Activated CD4-positive, alpha-beta T cell treated with anti-CD3 and anti-CD28 coated beads for 36 hours (primary cell): ENCODE measurements around the gene MAP4K4. TPM values are rescaled to one million over a fixed set of nuclear protein-coding genes. Genes with fewer than 3 reads are reported as not detected.

Source experiments
- ATAC-seq: fragments of 200-7000 bp; cut with Tn5 transposase; one replicate; pipeline ENCODE4 v1.10.0; 2021; ENCODE audit warnings: mild to moderate bottlenecking, moderate library complexity
- CTCF ChIA-PET: fragments of 350-600 bp; sonication (Branson Sonifier 250); formaldehyde crosslinking; loops from one replicate; lab custom pipeline; 2021; ENCODE audit warnings: antibody characterized with exemption; lab: Charles Lee
- POLR2A ChIA-PET: fragments of 350-600 bp; sonication (Branson Sonifier 250); formaldehyde crosslinking; loops from one replicate; lab custom pipeline; 2021; ENCODE audit warnings: antibody characterized with exemption, inconsistent platforms; lab: Charles Lee
- DNase-seq: peaks from one replicate; pipeline ENCODE4 v3.0.0-alpha.2; 2020
- H3K27ac Mint-ChIP-seq: one replicate; pipeline ENCODE4 v1.8.0; 2021; ENCODE audit warnings: mixed read lengths
- H3K27me3 Mint-ChIP-seq: one replicate; pipeline ENCODE4 v1.8.0; 2021; ENCODE audit warnings: mixed read lengths
- H3K36me3 Mint-ChIP-seq: one replicate; pipeline ENCODE4 v1.8.0; 2021; ENCODE audit warnings: low read depth, mixed read lengths
- H3K4me1 Mint-ChIP-seq: one replicate; pipeline ENCODE4 v1.8.0; 2021; ENCODE audit warnings: mixed read lengths
- H3K4me3 Mint-ChIP-seq: one replicate; pipeline ENCODE4 v1.8.0; 2021; ENCODE audit warnings: mild to moderate bottlenecking, moderate library complexity, mixed read lengths
- H3K9me3 Mint-ChIP-seq: one replicate; pipeline ENCODE4 v1.8.0; 2021; ENCODE audit warnings: low read depth, mixed read lengths
- intact Hi-C, 2 experiments: fragments of 100-400 bp; cut with DNase I in 1 of 2; cut with micrococcal nuclease in 1 of 2; formaldehyde crosslinking; loops; one replicate each; pipeline versions ENCODE4 v1.14.2 to v1.15.1; 2022 to 2024; cut with DNase I, micrococcal nuclease
- total RNA-seq, 2 experiments: library from RNA; stranded (reverse); gene quantifications; one replicate each; pipeline ENCODE4 v1.2.3, GENCODE V29; 2021

The MAP4K4 gene
- total RNA-seq, 2 experiments from 2014 or later, result 62.3 to 70.2 TPM

DNA sequence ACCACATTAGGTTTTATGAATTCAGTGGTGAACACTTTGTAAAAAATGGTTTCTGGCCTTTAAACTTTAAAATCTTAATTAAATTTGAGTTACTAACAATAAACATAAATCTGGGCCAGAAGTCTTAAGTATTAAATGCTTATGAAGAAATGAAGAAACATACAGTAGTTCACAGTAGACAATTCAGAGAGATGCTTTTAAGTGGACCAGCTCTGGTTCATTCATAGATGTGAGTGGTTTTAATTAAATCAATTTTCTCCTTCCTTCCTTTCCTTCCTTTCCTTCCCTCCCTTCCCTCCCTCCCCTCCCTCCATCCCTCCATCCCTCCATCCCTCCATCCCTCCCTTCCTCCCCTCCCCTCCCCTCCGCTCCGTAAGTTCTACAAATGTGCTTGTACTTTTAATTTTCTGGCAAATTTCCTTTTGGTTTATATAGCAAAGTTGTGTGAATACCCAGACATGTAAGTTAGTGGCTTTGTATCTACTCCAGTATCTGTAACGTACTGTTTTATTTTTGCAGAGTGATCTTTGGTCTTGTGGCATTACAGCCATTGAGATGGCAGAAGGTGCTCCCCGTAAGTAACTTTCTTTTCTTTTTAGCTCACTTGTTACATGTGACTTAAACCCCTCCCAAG, 136.5 kb downstream of the MAP4K4 start:
- ATAC-seq (no peak), DNase-seq (no peak)
- Mint-ChIP-seq H3K36me3 (peaks cover 45% of the 10 kb centered on the region), H3K9me3 (no peaks in the 10 kb centered on the region), H3K4me3 (no peak overlapping the region), H3K4me1 (peaks cover 30% of the 10 kb centered on the region), H3K27me3 (no peaks in the 10 kb centered on the region), H3K27ac (peak overlapping the region; percentile 10)
- intact Hi-C loops, result loop anchor here (5.0 kb wide), 3 partner anchors 357 to 582 kb away; partner anchors contain the start of genes CNOT11 (in 1 of the 2) and RFX8 (in 1 of the 2)
- ChIA-PET CTCF (interaction anchor here (0.7 to 1.7 kb wide), 5 partner anchors 12 to 884 kb away, joined by 3 to 5 read pairs (median 3); no protein-coding TSS in a partner anchor), POLR2A (no interaction called here)

DNA sequence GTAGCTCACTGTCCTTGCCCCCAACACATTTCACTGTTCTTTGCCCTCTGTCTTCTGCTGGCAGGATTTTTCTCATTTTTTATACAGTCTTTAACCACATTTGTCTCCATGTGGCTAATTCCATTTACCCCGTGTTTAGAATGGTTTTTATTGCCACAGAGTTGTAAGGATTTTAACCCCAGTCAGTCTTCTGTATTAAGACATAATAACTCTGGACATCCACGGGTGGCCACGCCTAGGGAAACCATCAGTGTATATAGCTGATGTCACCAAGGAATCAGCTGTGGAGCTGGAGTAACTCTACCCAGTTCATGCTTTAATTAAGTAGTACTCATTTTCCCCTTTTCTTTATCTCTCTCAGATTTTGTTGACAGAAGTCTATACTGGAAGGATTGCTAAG, 139.8 kb downstream of the MAP4K4 start:
- Mint-ChIP-seq H3K4me3 (no peak overlapping the region), H3K9me3 (no peaks in the 10 kb centered on the region), H3K27me3 (no peaks in the 10 kb centered on the region), H3K27ac (no peak overlapping the region), H3K36me3 (peaks cover 37% of the 10 kb centered on the region), H3K4me1 (peaks cover 16% of the 10 kb centered on the region)
- DNase-seq (no peak), ATAC-seq (no peak)
- CTCF ChIA-PET, result interaction anchor here (0.7 to 1.3 kb wide), 4 partner anchors 9 to 94 kb away, joined by 3 read pairs; no protein-coding TSS in a partner anchor
- intact Hi-C loops, result no loop called here
- POLR2A ChIA-PET, result interaction anchor here (0.6 kb wide), 1 partner anchor 423 kb away, joined by 3 read pairs; no protein-coding TSS in a partner anchor

DNA sequence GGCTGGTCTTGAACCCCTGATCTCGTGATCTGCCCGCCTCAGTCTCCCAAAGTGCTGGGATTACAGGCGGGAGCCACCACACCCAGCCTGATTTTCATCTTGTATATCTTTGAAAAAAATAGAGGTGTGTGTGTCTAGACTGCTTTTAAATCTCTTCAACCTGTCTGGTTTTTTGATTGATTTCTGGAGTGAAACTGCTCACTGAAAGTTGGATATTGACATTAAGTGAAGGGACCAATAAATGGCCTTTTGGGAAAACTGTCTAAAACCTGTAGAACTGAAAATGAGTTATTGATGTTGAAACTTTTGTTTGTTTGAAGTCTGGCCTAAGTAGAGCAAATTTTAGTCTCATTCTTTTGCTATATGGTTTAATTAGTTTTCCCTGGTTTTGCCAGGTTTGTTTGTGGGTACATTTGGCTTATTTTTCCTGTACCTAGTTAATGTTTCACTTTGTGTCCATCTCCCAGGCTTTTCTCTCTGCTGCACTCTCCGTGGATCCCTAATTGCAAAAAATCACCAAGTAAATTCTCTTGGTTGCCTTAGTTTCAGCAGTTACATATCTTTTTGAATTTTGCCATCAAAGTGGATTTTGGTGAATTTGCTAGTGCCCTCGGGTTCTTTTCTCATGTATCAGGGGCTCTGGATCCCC, 144.3 kb downstream of the MAP4K4 start:
- Mint-ChIP-seq H3K4me3 (no peak overlapping the region), H3K9me3 (no peaks in the 10 kb centered on the region), H3K27me3 (no peaks in the 10 kb centered on the region), H3K27ac (peak overlapping the region; percentile 16), H3K4me1 (peaks cover 25% of the 10 kb centered on the region), H3K36me3 (peaks cover 49% of the 10 kb centered on the region)
- intact Hi-C loops, result no loop called here
- ChIA-PET POLR2A (no interaction called here), CTCF (interaction anchor here (1.1 to 1.8 kb wide), 2 partner anchors 11 to 423 kb away, joined by 4 read pairs; no protein-coding TSS in a partner anchor)
- no peak for DNase-seq
- no peak for ATAC-seq

DNA sequence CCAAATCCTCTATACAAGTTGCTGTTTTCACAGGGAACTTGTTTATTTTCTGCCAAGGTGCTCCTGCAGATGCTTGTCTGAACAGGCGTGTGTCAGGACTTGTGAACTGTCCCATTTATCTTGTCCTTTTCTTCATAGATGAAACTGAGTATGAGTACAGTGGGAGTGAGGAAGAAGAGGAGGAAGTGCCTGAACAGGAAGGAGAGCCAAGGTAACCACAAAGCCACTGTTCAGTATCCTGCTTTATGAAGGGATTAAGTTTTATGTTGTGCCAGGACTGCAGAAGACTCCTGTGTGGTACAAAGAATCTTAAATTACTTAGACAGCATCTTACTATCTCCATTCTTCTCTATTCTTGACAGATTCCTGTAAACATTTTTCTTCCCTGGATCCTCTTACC, 145.0 kb downstream of the MAP4K4 start:
- Mint-ChIP-seq H3K27ac (peak overlapping the region; percentile 16), H3K4me3 (no peak overlapping the region), H3K9me3 (no peaks in the 10 kb centered on the region), H3K36me3 (peaks cover 45% of the 10 kb centered on the region), H3K27me3 (no peaks in the 10 kb centered on the region), H3K4me1 (peaks cover 25% of the 10 kb centered on the region)
- POLR2A ChIA-PET, result no interaction called here
- intact Hi-C loops, result no loop called here
- CTCF ChIA-PET, result interaction anchor here (1.1 kb wide), 1 partner anchor 12 kb away, joined by 4 read pairs; no protein-coding TSS in a partner anchor
- ATAC-seq (no peak), DNase-seq (no peak)

DNA sequence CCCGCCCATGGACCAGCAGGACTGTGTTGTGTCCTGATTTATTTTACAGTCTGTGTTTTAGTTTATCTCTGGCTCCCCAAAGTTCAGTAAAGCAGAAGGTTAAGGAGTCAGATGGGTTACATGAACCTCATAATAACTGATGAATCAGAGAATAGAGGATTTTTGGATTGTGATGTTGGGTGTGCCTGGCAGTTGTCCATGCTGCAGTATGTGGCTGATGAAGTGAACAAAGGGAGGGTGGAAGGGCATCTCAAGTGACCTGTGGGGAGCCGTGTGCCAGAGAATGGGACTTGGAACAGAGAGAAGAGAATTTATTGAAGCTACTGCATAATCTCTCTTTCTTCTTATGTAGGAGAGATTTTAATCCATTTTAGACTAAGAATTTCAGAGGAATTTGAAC, 145.5 kb downstream of the MAP4K4 start:
- no peak overlapping the region for H3K4me3 Mint-ChIP-seq
- POLR2A ChIA-PET, result no interaction called here
- no peaks in the 10 kb centered on the region for H3K27me3 Mint-ChIP-seq
- peaks cover 48% of the 10 kb centered on the region for H3K36me3 Mint-ChIP-seq
- no peak overlapping the region for H3K27ac Mint-ChIP-seq
- CTCF ChIA-PET, result interaction anchor here (1.1 kb wide), 2 partner anchors 12 to 425 kb away, joined by 3 to 4 read pairs; no protein-coding TSS in a partner anchor
- intact Hi-C loops, result no loop called here
- H3K9me3 Mint-ChIP-seq, result no peaks in the 10 kb centered on the region
- no peak for DNase-seq
- H3K4me1 Mint-ChIP-seq, result peaks cover 25% of the 10 kb centered on the region
- ATAC-seq, result no peak

DNA sequence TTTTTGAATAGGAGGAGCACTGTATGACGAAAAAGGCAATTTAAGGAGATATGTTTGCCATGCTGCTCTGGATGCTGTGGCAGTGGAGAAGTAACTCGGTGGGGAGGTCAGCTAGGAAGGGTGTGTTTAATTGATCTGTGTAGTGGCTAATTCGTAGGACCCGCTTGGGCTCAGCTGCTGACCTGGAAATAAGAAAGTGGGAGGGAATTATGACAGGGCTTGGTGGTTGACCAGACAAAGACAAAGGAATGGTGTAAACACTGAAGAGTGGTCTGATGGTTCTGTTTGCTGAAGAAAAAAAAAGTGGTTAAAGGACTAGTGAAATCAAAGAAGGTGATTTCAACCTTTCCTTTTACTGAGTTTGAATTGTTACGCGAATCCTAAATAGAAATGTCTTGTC, 146.0 kb downstream of the MAP4K4 start:
- Mint-ChIP-seq H3K27me3 (no peaks in the 10 kb centered on the region), H3K4me3 (no peak overlapping the region), H3K27ac (no peak overlapping the region), H3K36me3 (peaks cover 43% of the 10 kb centered on the region), H3K9me3 (no peaks in the 10 kb centered on the region), H3K4me1 (peaks cover 25% of the 10 kb centered on the region)
- ChIA-PET CTCF (interaction anchor here (1.0 to 1.1 kb wide), 2 partner anchors 20 to 425 kb away, joined by 3 read pairs; no protein-coding TSS in a partner anchor), POLR2A (no interaction called here)
- DNase-seq (no peak), ATAC-seq (no peak)
- intact Hi-C loops, result no loop called here

DNA sequence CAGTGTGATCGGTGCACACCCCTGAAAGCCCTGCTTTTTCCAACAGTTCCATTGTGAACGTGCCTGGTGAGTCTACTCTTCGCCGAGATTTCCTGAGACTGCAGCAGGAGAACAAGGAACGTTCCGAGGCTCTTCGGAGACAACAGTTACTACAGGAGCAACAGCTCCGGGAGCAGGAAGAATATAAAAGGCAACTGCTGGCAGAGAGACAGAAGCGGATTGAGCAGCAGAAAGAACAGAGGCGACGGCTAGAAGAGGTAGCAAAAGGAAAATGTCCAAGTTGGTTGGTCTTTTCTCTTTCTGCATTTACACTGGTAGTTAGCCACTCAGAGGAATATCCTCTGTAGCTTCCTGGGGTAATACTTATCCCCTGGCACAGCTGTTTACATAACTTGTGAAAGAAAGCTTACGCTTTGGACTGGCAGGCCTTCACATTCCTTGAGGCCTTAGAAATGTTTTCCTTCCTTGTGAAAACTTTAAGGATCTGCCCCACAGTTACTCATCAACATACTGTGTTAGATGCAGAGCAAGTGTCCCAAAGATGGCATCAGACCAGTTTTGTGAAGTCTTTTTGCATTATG, 146.6 kb downstream of the MAP4K4 start:
- Mint-ChIP-seq H3K9me3 (no peaks in the 10 kb centered on the region), H3K27ac (no peak overlapping the region), H3K27me3 (no peaks in the 10 kb centered on the region), H3K4me1 (peaks cover 29% of the 10 kb centered on the region), H3K36me3 (peaks cover 46% of the 10 kb centered on the region), H3K4me3 (no peak overlapping the region)
- ChIA-PET CTCF (interaction anchor here (0.6 to 1.1 kb wide), 3 partner anchors 21 to 807 kb away, joined by 3 read pairs; no protein-coding TSS in a partner anchor), POLR2A (no interaction called here)
- intact Hi-C loops, result no loop called here
- DNase-seq (no peak), ATAC-seq (no peak)

DNA sequence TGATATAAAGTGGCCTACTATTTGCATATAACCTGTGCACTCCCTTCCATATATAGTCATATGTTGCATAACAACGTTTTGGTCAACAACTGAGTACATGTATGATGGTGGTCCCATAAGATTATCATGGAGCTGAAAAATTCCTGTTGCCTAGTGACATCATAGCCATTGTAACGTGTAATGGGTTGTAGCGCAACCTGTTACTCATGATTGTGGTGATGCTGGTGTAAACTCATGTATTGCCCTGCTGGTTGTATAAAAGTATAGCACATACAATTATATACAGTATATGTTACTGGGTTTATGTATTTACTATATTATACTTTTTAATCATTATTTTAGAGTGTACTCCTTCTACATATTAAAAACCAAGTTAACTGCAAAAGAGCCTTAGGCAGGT, 149.5 kb downstream of the MAP4K4 start:
- no peak overlapping the region for H3K4me3 Mint-ChIP-seq
- intact Hi-C loops, result loop anchor here in 1 of 2 experiments (5.0 kb wide), 1 partner anchor 430 kb away; no protein-coding TSS in a partner anchor
- peaks cover 21% of the 10 kb centered on the region for H3K4me1 Mint-ChIP-seq
- no peaks in the 10 kb centered on the region for H3K27me3 Mint-ChIP-seq
- peaks cover 35% of the 10 kb centered on the region for H3K36me3 Mint-ChIP-seq
- ATAC-seq (peak; percentile 58), DNase-seq (no peak)
- H3K9me3 Mint-ChIP-seq, result no peaks in the 10 kb centered on the region
- no peak overlapping the region for H3K27ac Mint-ChIP-seq
- POLR2A ChIA-PET, result no interaction called here
- CTCF ChIA-PET, result interaction anchor here (0.7 to 2.3 kb wide), 8 partner anchors 10 to 506 kb away, joined by 3 to 11 read pairs (median 5); no protein-coding TSS in a partner anchor

DNA sequence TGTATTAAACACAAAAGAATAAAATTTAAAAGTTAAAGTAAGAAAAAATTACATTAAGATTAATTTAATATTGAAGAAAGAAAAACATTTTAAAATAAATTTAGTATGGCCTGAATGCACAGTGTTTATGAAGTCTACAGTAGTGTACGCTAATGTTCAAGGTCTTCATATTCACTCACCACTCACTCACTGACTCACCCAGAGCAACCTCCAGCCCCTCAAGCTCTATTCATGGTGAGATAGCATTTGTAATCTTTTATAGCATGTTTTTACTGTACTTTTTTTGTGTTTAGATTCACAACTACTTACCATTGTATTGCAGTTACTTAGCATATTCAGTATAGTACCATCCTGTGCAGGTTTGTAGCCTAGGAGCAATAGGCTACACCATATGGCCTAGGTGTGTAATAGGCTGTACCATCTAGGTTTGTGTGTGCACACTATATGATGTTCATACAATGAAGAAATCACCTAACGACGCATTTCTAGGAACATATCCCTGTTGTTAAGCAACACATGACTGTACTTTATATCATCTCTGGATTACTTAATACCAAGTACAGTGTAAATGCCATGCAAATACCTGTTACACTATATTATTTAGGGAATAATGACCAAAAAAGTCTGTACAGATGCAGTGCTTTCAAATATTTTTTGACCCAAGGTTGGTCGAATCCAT, 150.3 kb downstream of the MAP4K4 start:
- DNase-seq, result no peak
- intact Hi-C loops, result loop anchor here in 1 of 2 experiments (5.0 kb wide), 1 partner anchor 430 kb away; no protein-coding TSS in a partner anchor
- Mint-ChIP-seq H3K4me1 (peaks cover 14% of the 10 kb centered on the region), H3K36me3 (peaks cover 31% of the 10 kb centered on the region), H3K9me3 (no peaks in the 10 kb centered on the region), H3K27me3 (no peaks in the 10 kb centered on the region), H3K27ac (no peak overlapping the region), H3K4me3 (no peak overlapping the region)
- ChIA-PET CTCF (interaction anchor here (0.9 to 2.3 kb wide), 5 partner anchors 9 to 506 kb away, joined by 3 to 11 read pairs (median 6); no protein-coding TSS in a partner anchor), POLR2A (no interaction called here)
- no peak for ATAC-seq

DNA sequence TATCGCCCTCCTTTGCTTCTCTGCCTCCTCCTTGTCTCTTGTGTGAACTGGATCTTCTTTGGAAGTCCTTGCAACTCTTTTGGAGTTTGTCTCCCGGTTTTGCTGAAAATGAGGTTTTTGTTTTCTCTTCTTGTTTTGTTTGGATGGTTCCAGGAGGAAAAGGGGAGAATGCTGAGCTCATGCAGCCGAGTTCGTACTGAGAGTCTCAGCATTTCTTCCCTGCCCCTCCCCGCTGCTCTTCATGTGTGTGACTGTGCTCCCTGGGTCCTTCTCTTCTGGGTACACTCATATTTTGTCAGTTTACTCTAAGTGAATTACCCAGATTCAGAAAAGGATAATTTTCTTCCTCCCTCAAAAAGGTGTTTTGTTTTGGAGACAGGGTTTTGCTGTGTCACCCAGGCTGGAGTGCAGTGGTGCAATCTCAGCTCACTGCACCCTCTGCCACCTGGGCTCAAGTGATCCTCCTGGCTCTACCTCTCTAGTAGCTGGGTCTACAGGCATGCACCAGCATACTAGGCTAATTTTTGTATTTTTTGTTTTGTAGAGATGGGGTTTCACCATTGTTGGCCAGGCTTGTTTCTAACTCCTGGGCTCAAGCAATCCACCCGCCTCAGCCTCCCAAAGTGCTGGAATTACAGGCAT, 151.4 kb downstream of the MAP4K4 start:
- no peaks in the 10 kb centered on the region for H3K27me3 Mint-ChIP-seq
- peaks cover 18% of the 10 kb centered on the region for H3K4me1 Mint-ChIP-seq
- H3K36me3 Mint-ChIP-seq, result peaks cover 31% of the 10 kb centered on the region
- intact Hi-C loops, result loop anchor here in 1 of 2 experiments (5.0 kb wide), 1 partner anchor 432 kb away; no protein-coding TSS in a partner anchor
- no peaks in the 10 kb centered on the region for H3K9me3 Mint-ChIP-seq
- H3K27ac Mint-ChIP-seq, result peak overlapping the region; percentile 18
- no peak for ATAC-seq
- ChIA-PET CTCF (interaction anchor here (1.7 kb wide), 1 partner anchor 12 kb away, joined by 3 read pairs; no protein-coding TSS in a partner anchor), POLR2A (interaction anchor here (0.7 kb wide), 1 partner anchor 24 kb away, joined by 4 read pairs; no protein-coding TSS in a partner anchor)
- no peak overlapping the region for H3K4me3 Mint-ChIP-seq
- DNase-seq, result no peak
